Measurements from ENCODE around the gene AMH.

Gene AMH

GRCh38 chr19:2288338-2288817 is 39.3 kb downstream of the AMH start:
- no peak for FAIRE-seq

GRCh38 chr19:2288818-2289713 is 39.9 kb downstream of the AMH start:
- no peak for FAIRE-seq

- FAIRE-seq, result no peak
These were observed 40.8 kb downstream of the AMH start for GRCh38 chr19:2289714-2290435.

- no peak for FAIRE-seq
These were observed 41.5 kb downstream of the AMH start for GRCh38 chr19:2290441-2291184.

GRCh38 chr19:2291185-2291751 is 42.1 kb downstream of the AMH start:
- no peak for FAIRE-seq

GRCh38 chr19:2294687-2295335 is 45.7 kb downstream of the AMH start:
- no peak for FAIRE-seq

GRCh38 chr19:2296141-2296540 is 47.0 kb downstream of the AMH start:
- FAIRE-seq, result no peak

GRCh38 chr19:2300533-2300932 is 51.4 kb downstream of the AMH start:
- FAIRE-seq, result no peak
